WERI-Rb-1 (cell line): ENCODE results near the gene MROH7.

Source experiments
- DNase-seq: peaks from one replicate; pipeline ENCODE4 v3.0.0-alpha.2; 2020
- H3K27ac ChIP-seq: fragments of 250-450 bp; sonication (Bioruptor Pico); 2 replicates; pipeline ENCODE4 v1.5.1; 2020; ENCODE audit warnings: mild to moderate bottlenecking, moderate library complexity
- H3K27me3 ChIP-seq: fragments of 250-450 bp; sonication (Bioruptor Pico); 2 replicates; pipeline ENCODE4 v1.5.1; 2021; ENCODE audit warnings: mild to moderate bottlenecking, low read depth, moderate library complexity; ENCODE audit not compliant: insufficient read depth, severe bottlenecking
- H3K36me3 ChIP-seq: fragments of 250-450 bp; sonication (Bioruptor Pico); 2 replicates; pipeline ENCODE4 v1.5.1; 2020; ENCODE audit warnings: mild to moderate bottlenecking, moderate library complexity
- H3K4me3 ChIP-seq: 2 replicates; pipeline ENCODE4 v1.5.1; 2011; ENCODE audit warnings: low read depth, mild to moderate bottlenecking, control low read depth, low read length
- H3K9me3 ChIP-seq: fragments of 250-450 bp; sonication (Bioruptor Pico); 2 replicates; pipeline ENCODE4 v1.5.1; 2021; ENCODE audit warnings: mild to moderate bottlenecking, moderate library complexity; ENCODE audit not compliant: severe bottlenecking
- TF ChIP-seq, protein P1 (sequence below): IDR thresholded peaks from 2 replicates; pipeline ENCODE4 v1.5.1; 2011; ENCODE audit warnings: low read depth, mild to moderate bottlenecking, control low read depth, inconsistent platforms, low read length

Gene MROH7

DNA sequence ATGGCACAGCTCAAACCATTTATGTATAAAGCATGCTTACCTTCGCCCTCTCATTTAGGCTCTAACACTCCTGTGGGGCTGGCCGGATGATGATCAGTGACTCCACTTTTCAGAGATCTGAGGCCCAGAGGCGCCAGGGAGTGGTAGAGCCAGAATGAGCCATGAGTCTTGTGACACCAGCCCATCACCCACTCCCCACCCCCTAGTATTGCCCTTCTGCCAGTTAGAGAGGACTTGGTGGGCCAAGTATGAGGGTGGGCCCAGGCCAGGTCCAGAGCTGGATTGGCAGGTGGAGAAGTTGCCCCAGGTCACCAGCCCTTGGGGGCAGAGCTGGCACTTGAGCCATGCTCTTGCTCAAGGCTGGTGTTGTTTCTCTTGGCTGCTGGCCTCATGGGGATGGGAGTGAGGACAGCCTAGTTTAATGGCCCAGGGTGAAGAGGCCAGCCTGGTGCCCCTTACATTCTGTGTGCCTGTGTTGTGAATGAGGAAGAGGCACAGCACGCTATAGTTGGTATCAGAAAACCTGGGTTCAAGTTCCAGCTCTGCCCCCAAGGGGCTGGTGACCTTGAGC lies 43.8 kb downstream of the MROH7 start:
- H3K36me3 ChIP-seq, result no peaks in the 10 kb centered on the region
- no peaks in the 10 kb centered on the region for H3K27me3 ChIP-seq
- no peak overlapping the region for H3K27ac ChIP-seq
- no peak for DNase-seq
- H3K4me3 ChIP-seq, result no peak overlapping the region
- no peaks in the 10 kb centered on the region for H3K9me3 ChIP-seq
- TF ChIP-seq, protein P1, sequence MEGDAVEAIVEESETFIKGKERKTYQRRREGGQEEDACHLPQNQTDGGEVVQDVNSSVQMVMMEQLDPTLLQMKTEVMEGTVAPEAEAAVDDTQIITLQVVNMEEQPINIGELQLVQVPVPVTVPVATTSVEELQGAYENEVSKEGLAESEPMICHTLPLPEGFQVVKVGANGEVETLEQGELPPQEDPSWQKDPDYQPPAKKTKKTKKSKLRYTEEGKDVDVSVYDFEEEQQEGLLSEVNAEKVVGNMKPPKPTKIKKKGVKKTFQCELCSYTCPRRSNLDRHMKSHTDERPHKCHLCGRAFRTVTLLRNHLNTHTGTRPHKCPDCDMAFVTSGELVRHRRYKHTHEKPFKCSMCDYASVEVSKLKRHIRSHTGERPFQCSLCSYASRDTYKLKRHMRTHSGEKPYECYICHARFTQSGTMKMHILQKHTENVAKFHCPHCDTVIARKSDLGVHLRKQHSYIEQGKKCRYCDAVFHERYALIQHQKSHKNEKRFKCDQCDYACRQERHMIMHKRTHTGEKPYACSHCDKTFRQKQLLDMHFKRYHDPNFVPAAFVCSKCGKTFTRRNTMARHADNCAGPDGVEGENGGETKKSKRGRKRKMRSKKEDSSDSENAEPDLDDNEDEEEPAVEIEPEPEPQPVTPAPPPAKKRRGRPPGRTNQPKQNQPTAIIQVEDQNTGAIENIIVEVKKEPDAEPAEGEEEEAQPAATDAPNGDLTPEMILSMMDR, result no peak

DNA sequence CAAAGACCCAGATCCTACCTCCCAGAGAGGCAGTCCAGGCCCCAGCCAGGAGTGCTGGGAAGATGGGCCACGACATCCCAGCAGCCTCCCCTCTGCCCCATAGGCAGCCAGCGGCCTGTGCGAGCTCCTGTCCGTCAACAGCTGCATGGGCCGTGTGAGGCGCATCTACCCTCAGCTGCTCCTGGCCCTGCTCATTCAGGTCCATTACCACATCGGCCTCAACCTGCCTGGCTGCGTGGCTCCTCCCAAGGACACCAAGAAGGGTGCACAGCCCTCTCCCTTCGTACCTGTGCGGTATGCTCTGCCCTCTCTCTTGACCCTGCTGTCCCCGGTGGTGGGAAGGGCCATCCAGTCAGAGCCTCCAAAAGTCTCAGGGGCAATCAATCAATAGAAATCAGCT lies 44.6 kb downstream of the MROH7 start:
- H3K27ac ChIP-seq, result no peak overlapping the region
- no peaks in the 10 kb centered on the region for H3K27me3 ChIP-seq
- no peaks in the 10 kb centered on the region for H3K36me3 ChIP-seq
- DNase-seq, result no peak
- TF ChIP-seq, protein P1, result no peak
- no peaks in the 10 kb centered on the region for H3K9me3 ChIP-seq
- no peak overlapping the region for H3K4me3 ChIP-seq

- no peak overlapping the region for H3K27ac ChIP-seq
- no peak for DNase-seq
- no peak overlapping the region for H3K4me3 ChIP-seq
- H3K9me3 ChIP-seq, result no peaks in the 10 kb centered on the region
- H3K36me3 ChIP-seq, result no peaks in the 10 kb centered on the region
- H3K27me3 ChIP-seq, result no peaks in the 10 kb centered on the region
- TF ChIP-seq, protein P1, result no peak
Measured at GRCh38 chr1:54694771-54695170, 53.2 kb downstream of the MROH7 start.

DNA sequence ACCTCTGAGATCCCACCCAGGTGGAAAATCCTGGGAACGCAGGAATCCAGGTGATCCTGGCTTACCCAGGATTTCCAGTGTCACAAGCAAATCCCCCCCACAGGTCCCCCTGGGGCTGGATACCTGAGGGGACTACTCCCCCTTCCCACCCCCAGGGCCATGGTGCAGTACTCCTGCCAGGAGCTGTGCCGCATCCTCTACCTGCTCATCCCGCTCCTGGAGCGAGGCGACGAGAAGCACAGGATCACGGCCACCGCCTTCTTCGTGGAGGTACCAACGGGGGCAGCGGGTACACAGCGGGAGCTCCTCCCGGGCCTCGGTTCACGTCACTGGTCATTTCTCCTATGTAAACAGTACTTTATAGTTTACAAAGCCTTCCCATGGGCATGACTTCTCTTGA lies 53.6 kb downstream of the MROH7 start:
- Histone ChIP-seq H3K27ac (no peak overlapping the region), H3K36me3 (no peaks in the 10 kb centered on the region), H3K4me3 (no peak overlapping the region), H3K27me3 (no peaks in the 10 kb centered on the region), H3K9me3 (no peaks in the 10 kb centered on the region)
- no peak for DNase-seq
- TF ChIP-seq, protein P1, result no peak

DNA sequence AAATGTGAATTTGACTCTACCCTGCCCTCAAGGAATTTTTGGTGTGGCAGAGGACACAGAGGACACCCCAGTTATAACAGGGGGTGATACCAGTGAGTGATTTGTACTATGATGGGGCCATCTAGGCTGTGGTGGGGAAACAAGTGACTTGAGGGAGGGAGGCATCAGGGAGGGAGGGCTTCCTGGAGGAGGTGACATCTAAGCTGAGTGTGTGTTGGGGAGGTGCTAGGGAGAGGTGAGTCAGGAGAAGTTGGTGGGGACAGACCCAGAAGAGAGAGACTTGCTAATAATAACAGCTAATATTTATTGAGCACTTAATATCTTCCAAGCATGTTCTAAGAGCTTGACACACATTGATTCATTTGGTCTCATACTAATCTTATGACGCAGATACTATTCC lies 54.2 kb downstream of the MROH7 start:
- TF ChIP-seq, protein P1, result no peak
- no peaks in the 10 kb centered on the region for H3K27me3 ChIP-seq
- no peak for DNase-seq
- no peak overlapping the region for H3K4me3 ChIP-seq
- H3K27ac ChIP-seq, result no peak overlapping the region
- H3K36me3 ChIP-seq, result no peaks in the 10 kb centered on the region
- H3K9me3 ChIP-seq, result no peaks in the 10 kb centered on the region

GRCh38 chr1:54696262-54696661 lies 54.7 kb downstream of the MROH7 start:
- Histone ChIP-seq H3K27me3 (no peaks in the 10 kb centered on the region), H3K4me3 (no peak overlapping the region), H3K27ac (no peak overlapping the region), H3K9me3 (no peaks in the 10 kb centered on the region), H3K36me3 (no peaks in the 10 kb centered on the region)
- TF ChIP-seq, protein P1, result no peak
- no peak for DNase-seq
